ENCODE results near the gene CDK2AP2.
"Not testable (repeated sequence)": the region's sequence is repeated elsewhere in the genome, so short reads cannot be mapped to it uniquely, and the experiment has no call there.

CDK2AP2 gene

GRCh38 chr11:67507864-67508485 lies at the start of gene CDK2AP2:
CDK2AP2 (minus strand) TSS chr11:67508162; CDS start chr11:67508082, 80 bp downstream.
- peak; percentile 99 for DNase-seq

DNA sequence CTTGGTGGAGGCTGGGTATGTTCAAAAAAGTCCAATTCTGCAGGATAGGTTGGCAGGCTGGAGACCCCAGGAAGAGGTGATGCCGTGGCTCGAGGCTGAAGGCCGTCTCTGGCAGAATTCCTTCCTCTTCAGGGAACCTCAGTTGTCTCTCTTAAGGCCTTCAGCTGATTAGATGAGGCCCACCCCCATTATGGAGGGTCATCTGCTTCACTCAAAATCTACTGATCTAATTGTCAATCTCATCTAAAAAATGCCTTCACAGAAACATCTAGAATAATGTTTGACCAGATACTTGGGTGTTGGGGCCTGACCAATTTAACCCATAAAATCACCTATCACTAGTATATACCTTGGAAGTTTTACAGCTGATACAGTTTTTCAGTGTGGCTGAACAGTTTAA lies 48.3 kb upstream of the CDK2AP2 start:
- no peak for DNase-seq

DNA sequence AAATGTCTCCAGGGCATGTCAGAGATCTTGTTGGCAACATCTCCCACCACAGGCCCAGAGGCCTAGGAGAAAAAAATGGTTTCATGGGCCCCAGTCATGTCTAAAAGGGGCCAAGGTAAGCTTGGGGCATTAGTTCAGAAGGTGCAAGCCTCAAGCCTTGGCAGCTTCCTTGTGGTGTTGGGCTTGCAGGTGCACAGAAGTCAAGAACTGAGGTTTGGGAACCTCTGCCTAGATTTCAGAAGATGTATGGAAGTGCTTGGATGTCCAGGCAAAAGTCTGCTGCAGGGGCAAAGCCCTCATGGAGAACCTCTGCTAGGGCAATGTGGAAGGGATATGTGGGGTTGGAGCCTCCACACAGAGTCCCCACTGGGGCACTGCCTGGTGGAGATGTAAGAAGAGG lies 43.7 kb upstream of the CDK2AP2 start:
- DNase-seq = not testable (repeated sequence)

DNA sequence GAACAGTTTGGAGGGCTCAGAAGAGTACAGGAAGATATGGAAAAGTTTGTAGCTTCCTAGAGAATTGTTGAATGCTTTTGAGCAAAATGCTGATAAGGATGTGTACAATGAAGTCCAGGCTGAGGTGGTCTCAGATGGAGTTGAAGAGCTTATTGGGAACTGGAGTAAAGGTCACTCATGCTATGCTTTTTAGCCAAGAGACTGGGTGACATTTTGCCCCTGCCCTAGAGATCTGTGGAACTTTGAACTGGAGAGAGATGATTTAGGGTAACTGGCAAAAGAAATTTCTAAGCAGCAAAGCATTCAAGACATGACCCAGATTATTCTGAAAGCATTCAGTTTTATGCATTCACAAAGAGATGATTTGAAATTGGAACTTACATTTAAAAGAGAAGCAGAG lies 43.2 kb upstream of the CDK2AP2 start:
- no peak for DNase-seq

- no peak for DNase-seq
Measured at GRCh38 chr11:67548555-67549110, 40.7 kb upstream of the CDK2AP2 start.

GRCh38 chr11:67548112-67548511 lies 40.1 kb upstream of the CDK2AP2 start:
- DNase-seq = not testable (repeated sequence)

DNA sequence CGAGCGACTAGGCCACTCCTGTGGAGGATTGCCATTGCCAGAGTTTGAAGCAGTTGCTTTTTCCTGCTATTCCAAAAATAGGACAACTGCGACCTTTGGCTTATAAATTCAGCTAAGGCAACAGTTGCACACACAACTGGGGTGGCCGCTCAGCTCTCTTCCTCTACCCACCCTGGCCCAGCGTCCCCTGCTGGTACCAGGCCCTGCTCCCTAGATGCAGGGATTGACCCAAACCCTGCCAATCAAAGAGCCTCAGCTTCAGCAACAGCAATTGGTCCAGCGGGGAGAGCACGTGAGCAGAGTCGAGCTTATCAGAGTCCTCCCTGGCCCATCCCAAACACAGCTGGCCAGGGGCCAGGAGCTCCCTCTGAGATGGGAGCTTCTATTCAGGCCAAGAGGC lies 37.3 kb upstream of the CDK2AP2 start:
- no peak for DNase-seq

GRCh38 chr11:67544616-67545242 lies 36.8 kb upstream of the CDK2AP2 start:
- DNase-seq = no peak

DNA sequence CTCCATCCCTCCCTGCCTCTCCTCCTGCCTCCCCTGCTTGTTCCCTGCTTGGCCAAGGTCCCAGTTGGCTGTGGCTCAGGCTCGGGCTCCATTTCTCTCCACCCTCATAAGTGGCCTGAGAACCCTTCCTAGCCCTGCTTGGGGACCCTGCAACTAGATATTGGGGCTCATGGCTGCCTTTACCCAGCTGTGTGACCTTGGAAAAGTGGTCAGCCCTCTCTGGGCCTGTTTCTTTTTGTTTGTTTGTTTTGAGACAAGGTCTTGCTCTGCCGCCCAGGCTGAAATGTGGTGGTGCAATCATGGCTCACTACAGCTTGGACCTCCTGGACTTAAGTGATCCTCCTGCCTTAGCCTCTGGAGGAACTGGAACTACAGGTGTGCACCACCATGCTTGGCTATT lies 35.6 kb upstream of the CDK2AP2 start:
- DNase-seq = no peak

- no peak for DNase-seq
Measured at GRCh38 chr11:67542971-67543370, 35.0 kb upstream of the CDK2AP2 start.

- no peak for DNase-seq
Measured at GRCh38 chr11:67542169-67542568, 34.2 kb upstream of the CDK2AP2 start.

DNA sequence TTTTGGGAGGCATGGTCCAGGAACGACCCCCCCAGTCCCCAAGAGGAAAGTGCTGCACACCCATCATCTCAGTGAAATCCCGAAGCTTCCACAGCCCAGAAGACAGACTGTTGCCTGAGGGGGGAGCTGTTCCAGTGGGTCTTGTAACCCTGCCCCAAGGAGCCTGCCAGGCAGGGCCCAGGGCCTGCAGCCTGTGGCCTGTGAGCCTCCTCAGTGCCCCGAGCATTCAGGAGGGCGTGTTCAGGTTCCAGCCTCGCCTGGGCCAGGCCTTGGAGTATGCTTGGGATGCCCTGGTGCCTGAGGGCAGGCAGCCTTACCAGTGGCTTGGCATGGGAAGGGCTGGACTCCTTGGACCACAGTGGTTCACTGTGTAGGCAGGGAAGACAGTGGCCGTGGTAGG lies 33.2 kb upstream of the CDK2AP2 start:
- DNase-seq = no peak

DNA sequence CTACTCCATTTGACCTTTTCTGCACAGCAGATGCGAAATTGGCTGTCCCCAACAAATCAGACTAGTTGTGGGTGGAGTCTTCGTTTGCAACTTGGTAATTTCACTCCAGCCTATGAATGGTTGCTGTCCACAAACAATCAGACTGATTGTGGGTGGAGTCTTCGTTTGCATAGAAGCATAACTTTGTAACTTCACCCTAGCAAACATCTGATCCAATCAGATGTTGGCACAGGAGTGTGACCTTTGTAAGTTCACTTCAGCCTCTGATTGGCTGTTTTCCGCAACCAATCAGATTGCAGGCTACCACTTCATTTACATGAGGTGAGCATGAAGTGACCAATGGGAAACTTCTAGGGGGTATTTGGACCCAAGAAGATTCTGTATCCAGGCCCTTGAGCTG lies 31.6 kb upstream of the CDK2AP2 start:
- no peak for DNase-seq

DNA sequence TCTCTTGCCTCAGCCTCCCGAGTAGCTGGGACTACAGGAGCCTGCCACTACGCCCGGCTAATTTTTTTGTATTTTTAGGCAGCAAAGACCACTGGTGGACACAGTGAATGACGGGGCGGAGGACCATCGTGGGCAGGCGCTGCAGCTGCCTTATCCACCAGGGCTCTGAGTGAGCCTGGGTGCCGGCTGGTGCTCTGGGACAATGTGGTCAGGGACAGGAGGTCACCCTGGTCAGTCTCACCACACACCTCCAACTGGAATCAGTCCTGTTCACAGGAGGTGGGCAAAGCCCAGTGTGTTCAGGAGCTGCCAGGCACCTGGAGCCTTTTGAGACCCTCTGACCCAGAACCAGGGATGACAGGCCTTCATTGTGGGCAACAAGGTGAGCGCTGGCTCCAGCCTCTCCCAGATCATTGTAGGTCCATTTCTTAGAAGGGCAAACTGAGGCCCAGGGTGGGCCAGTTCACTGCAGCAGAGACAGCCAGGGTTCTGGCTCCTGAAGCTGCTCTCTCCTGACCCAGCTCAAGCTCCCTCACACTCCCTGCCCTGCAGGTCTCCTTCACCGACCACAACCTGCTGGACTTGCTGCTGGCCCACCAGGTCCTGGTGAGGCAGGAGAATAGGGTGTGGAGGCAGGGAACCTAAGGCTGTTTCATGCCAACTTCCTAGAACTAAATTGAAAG lies 31.0 kb upstream of the CDK2AP2 start:
- DNase-seq = no peak

DNA sequence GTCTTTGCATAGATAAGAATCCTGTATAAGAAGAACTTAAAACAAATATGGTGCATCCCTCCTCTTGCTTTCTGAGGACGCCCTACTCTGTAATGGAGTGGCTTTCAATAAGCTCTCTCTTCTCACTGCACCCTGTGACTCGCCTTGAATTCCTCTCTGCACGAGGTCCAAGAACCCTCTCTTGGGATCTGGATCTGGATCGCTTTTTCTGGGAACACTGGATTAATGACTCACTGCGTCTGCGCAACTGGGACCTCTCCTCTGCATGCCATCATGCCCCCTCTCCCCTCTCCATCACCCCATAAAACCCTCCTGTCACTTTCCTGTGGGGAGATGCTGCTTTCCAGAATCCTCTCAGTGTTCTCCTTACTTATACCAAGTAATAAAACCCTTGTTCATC lies 30.3 kb upstream of the CDK2AP2 start:
- no peak for DNase-seq

GRCh38 chr11:67535561-67535960 lies 27.6 kb upstream of the CDK2AP2 start:
- no peak for DNase-seq

- no peak for DNase-seq
Measured at GRCh38 chr11:67534070-67534679, 26.2 kb upstream of the CDK2AP2 start.

DNA sequence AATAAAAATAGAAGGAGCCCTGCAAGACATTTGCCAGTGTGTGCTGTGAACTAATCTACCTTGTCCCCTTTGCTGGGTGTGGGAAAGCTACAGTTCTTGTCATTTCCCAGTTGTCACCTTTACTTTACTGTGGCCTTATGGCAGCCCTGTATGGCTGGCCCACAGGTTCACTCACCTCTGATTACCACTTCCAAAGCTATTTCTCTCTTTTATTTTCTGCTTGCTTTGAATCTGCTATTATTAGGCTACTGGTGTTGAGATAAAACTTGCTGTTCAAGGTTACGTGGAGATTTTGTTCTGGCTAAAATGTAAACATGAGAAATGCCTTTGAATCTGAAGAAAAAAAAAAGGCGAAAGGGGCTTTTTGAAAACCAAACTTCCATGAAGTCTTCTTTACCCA lies 24.9 kb upstream of the CDK2AP2 start:
- DNase-seq = no peak

DNA sequence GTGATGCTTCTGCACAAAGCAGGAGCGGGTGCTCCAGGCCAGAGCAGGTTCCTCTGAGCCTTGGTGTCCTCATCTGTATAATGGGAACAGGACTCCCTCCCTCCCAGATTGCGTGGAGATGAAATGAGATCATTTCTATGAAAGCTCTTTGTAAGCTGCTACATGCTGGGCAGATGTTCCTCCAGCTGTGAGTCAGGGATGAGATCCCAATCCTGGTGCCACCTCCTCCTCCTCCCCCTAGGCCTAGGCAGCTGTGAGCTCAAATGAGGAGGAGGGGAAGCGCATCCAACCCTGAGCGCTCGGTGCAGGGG lies 22.3 kb upstream of the CDK2AP2 start:
- no peak for DNase-seq

DNA sequence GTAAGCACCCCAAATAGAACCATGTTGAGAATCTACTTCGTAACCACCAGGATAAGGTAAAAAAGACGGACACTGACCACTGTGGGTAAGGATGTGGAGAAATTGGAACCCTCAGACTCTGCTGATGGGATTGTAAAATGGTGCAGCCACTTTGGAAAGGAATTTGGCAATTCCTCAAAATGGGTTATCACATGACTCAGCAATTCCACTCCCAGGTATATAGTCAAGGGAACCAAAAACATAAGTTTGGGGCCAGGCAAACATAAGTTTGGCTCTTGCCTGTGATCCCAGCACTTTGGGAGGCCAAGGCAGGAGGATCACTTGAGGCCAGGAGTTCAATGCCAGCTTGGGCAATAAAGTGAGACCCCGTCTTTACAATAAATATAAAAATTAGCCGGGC lies 20.4 kb upstream of the CDK2AP2 start:
- no peak for DNase-seq

- no peak for DNase-seq
Measured at GRCh38 chr11:67525275-67525976, 17.5 kb upstream of the CDK2AP2 start.

GRCh38 chr11:67524480-67524808 lies 16.5 kb upstream of the CDK2AP2 start:
- DNase-seq = no peak
